K562 (cell line): ENCODE data around the gene TACC3. TPM values are rescaled to one million over a fixed set of nuclear protein-coding genes. Genes with fewer than 3 reads are reported as not detected.

Experiments
- ATAC-seq: fragments of 200-7000 bp; cut with Tn5 transposase; 3 replicates; pipeline ENCODE4 v1.9.1; 2020; ENCODE audit warnings: moderate library complexity
- BruUV-seq: library from RNA; stranded (reverse); fragments of 400-500 nt; replicated peaks from 2 replicates; lab custom pipeline; 2021; lab: Mats Ljungman, UMichigan
- CTCF ChIA-PET: fragments of 300-600 bp; formaldehyde crosslinking; extraction: SDS; loops from one replicate; lab custom pipeline; 2021; ENCODE audit warnings: low intra/inter-chr PET ratio; lab: Yijun Ruan, JAX
- POLR2A ChIA-PET: fragments of 300-600, 350-650 bp; sonication (Branson Sonifier 250); formaldehyde crosslinking; extraction: SDS; loops from one replicate; lab custom pipeline; 2021; ENCODE audit warnings: antibody characterized with exemption, inconsistent platforms; lab: Yijun Ruan, JAX
- DNase-seq, 4 experiments: peaks; one replicate each; pipeline versions ENCODE4 v3.0.0 to v3.0.0-alpha.2; 2011 to 2018; ENCODE audit warnings: low spot score in 3 of 4, mixed read lengths in 3 of 4; ENCODE audit errors: extremely low read depth in 1 of 4
- FAIRE-seq: peaks from 2 replicates; lab custom pipeline; 2011; peaks lifted over from hg19 to GRCh38; lab: Jason Lieb, UNC
- H2AFZ ChIP-seq: 2 replicates; pipeline ENCODE4 v1.6.0; 2011; ENCODE audit warnings: low read depth, low read length, control low read depth, inconsistent platforms
- H3K27ac ChIP-seq: fragments of 200-600 bp; 3 replicates; pipeline ENCODE4 v1.8.0; 2011; ENCODE audit warnings: low read depth, mild to moderate bottlenecking, control low read depth, inconsistent platforms, low read length, moderate library complexity, mixed read lengths; ENCODE audit errors: extremely low read depth
- H3K27me3 ChIP-seq, 2 experiments: fragments of 300-600 bp in 1 of 2; 2 replicates in 1 of 2; 3 replicates in 1 of 2; pipeline versions ENCODE4 v1.6.0 to v1.8.0; 2011; ENCODE audit warnings: inconsistent platforms in 2 of 2, low read length in 2 of 2, mild to moderate bottlenecking in 1 of 2, mixed read lengths in 1 of 2, moderate library complexity in 1 of 2; ENCODE audit not compliant: control insufficient read depth in 2 of 2, insufficient read depth in 2 of 2
- H3K36me3 ChIP-seq: fragments of 300-600 bp; 3 replicates; pipeline ENCODE4 v1.8.0; 2011; ENCODE audit warnings: mild to moderate bottlenecking, low read length, inconsistent platforms; ENCODE audit not compliant: control insufficient read depth, insufficient read depth
- H3K4me1 ChIP-seq, 2 experiments: fragments of 200-600 bp in 1 of 2; replicated peaks in 1 of 2; 2 replicates in 1 of 2; 3 replicates in 1 of 2; pipeline versions ENCODE4 v1.5.1 to v1.8.0; 2011; ENCODE audit warnings: inconsistent platforms in 2 of 2, low read length in 2 of 2, mild to moderate bottlenecking in 1 of 2, mixed read lengths in 1 of 2, moderate library complexity in 1 of 2; ENCODE audit not compliant: control insufficient read depth in 2 of 2, insufficient read depth in 2 of 2
- H3K4me2 ChIP-seq: 2 replicates; pipeline ENCODE4 v1.6.1; 2011; ENCODE audit warnings: low read length, control low read depth, inconsistent platforms, mixed read lengths; ENCODE audit not compliant: insufficient read depth
- H3K4me3 ChIP-seq: fragments of 200-600 bp; sonication (generic), shearing (Covaris generic); 2 replicates; pipeline ENCODE4 v1.5.1; 2016; ENCODE audit warnings: control low read depth, inconsistent platforms
- H3K79me2 ChIP-seq: fragments of 200-600 bp; 3 replicates; pipeline ENCODE4 v1.8.0; 2011; ENCODE audit warnings: low read length, inconsistent platforms; ENCODE audit not compliant: control insufficient read depth, insufficient read depth
- H3K9ac ChIP-seq, 2 experiments: 2 replicates each; pipeline versions ENCODE4 v1.6.0 to v1.6.1; 2011; ENCODE audit warnings: low read depth in 2 of 2, low read length in 2 of 2, control low read depth in 1 of 2, inconsistent platforms in 1 of 2, mild to moderate bottlenecking in 1 of 2, mixed read lengths in 1 of 2; ENCODE audit not compliant: insufficient read depth in 1 of 2
- H3K9me1 ChIP-seq: one replicate; pipeline ENCODE4 v1.6.0; 2011; ENCODE audit warnings: inconsistent platforms, mild to moderate bottlenecking, low read length, moderate library complexity; ENCODE audit not compliant: control insufficient read depth, insufficient read depth
- H3K9me3 ChIP-seq: replicated peaks from 2 replicates; pipeline ENCODE4 v1.5.1; 2011; ENCODE audit warnings: low read depth, low read length, inconsistent platforms; ENCODE audit not compliant: control insufficient read depth, insufficient read depth
- H4K20me1 ChIP-seq: replicated peaks from 2 replicates; pipeline ENCODE4 v1.6.1; 2011; ENCODE audit warnings: low read length, inconsistent platforms, mixed read lengths; ENCODE audit not compliant: control insufficient read depth, insufficient read depth
- GATA2 ChIP-seq: sonication (generic); formaldehyde crosslinking; IDR thresholded peaks from 2 replicates; pipeline ENCODE4 v1.4.0; 2020; ENCODE audit warnings: mild to moderate bottlenecking, missing genetic modification reagents
- NFIC ChIP-seq: fragments of 450-650 bp; IDR thresholded peaks from 2 replicates; pipeline ENCODE4 v1.6.1; 2017; ENCODE audit warnings: mild to moderate bottlenecking, inconsistent platforms
- POLR2A ChIP-seq: fragments of 450-650 bp; conservative IDR thresholded peaks from 2 replicates; pipeline ENCODE4 v1.6.1; 2016
- POLR2G ChIP-seq: fragments of 200-400 bp; formaldehyde crosslinking; IDR thresholded peaks from 2 replicates; pipeline ENCODE4 v1.6.1; 2017; ENCODE audit warnings: low read depth, mild to moderate bottlenecking, antibody characterized with exemption, low read length, moderate library complexity
- PRPF4 ChIP-seq: fragments of 200-400 bp; formaldehyde crosslinking; IDR thresholded peaks from one replicate; pipeline ENCODE4 v1.6.1; 2017; ENCODE audit warnings: low read length, low read depth, mild to moderate bottlenecking; ENCODE audit not compliant: insufficient read depth, poor library complexity, severe bottlenecking
- SMAD2 ChIP-seq: fragments of 150-350 bp; IDR thresholded peaks from 2 replicates; pipeline ENCODE4 v1.6.1; 2014; ENCODE audit warnings: low read depth, mild to moderate bottlenecking, low read length
- SMARCC2 ChIP-seq: fragments of 450-650 bp; IDR thresholded peaks from 2 replicates; pipeline ENCODE4 v1.6.1; 2017; ENCODE audit warnings: antibody characterized with exemption, moderate library complexity, mild to moderate bottlenecking, low read depth
- SUPT5H ChIP-seq: fragments of 450-650 bp; IDR thresholded peaks from 2 replicates; pipeline ENCODE4 v1.6.1; 2016
- TAF7 ChIP-seq: fragments of 450-650 bp; IDR thresholded peaks from 2 replicates; pipeline ENCODE4 v1.6.1; 2016; ENCODE audit warnings: missing genetic modification characterization, missing compliant biosample characterization
- THAP7 ChIP-seq: fragments of 250-450 bp; sonication (Bioruptor Pico); IDR thresholded peaks from 2 replicates; pipeline ENCODE4 v1.5.0; 2021
- WGBS: fragments of 100-300 bp; shearing (Covaris generic); methylation state at CpG from one replicate; pipeline ENCODE4 v1.1.6; 2016; ENCODE audit warnings: low coverage, mixed read lengths; ENCODE audit not compliant: insufficient coverage; ENCODE audit errors: missing lambda C conversion rate; 5-methylcytosine and 5-hydroxymethylcytosine counted together
- in situ Hi-C: fragments of 300-500 bp; cut with MboI; formaldehyde crosslinking; loops from 4 replicates; pipeline ENCODE4 v1.15.0; 2018; ENCODE audit warnings: inconsistent platforms, mixed read lengths
- intact Hi-C: fragments of 100-400 bp; cut with micrococcal nuclease; formaldehyde crosslinking; loops from 2 replicates; pipeline ENCODE4 v1.14.2; 2022
- polyA plus RNA-seq, 8 experiments: library from polyadenylated mRNA; depleted of rRNA in 4 of 8; stranded (reverse) in 5 of 8; unstranded in 3 of 8; fragments of >200 nt; fragmentation: Nextera tagmentation in 2 of 8; fragmentation: Illumina TruSeq in 1 of 8; extraction: Ambion mirVana in 2 of 8; extraction: Trizol in 1 of 8; gene quantifications; 2 replicates each; pipeline versions ENCODE4 v1.2.1 to v1.2.3, GENCODE V29; 2011 to 2014; ENCODE audit warnings: inconsistent platforms in 1 of 8, missing spikeins in 1 of 8
- total RNA-seq, 7 experiments: library from RNA; depleted of rRNA in 6 of 7; stranded (reverse); fragments of >200 nt in 6 of 7; fragmentation: Illumina TruSeq in 2 of 7; extraction: Trizol in 2 of 7; gene quantifications; 2 replicates each; pipeline versions ENCODE4 v1.2.1 to v1.2.3, GENCODE V29; 2011 to 2021; ENCODE audit warnings: low replicate concordance in 1 of 7

The TACC3 gene
- total and polyA plus RNA-seq, 9 of the 15 experiments (the other 6 are each of a cell fraction or from before 2014, with no cell fraction given), result 1.9 to 122 (median 55.6) TPM

- TF ChIP-seq THAP7 (CRISPR knock-in tag), result no peak
- no peak for TF ChIP-seq TAF7 (tag)
- no peak for TF ChIP-seq PRPF4
- no peak for TF ChIP-seq SMARCC2
Observed at GRCh38 chr4:1715002-1715758, 6.1 kb upstream of the TACC3 start (continued).

- no peak overlapping the region for H3K27ac ChIP-seq
- H3K36me3 ChIP-seq, result peaks cover 45% of the 10 kb centered on the region; the same call in 2 of the 3 replicates
- in situ Hi-C loops, result no loop called here
- no peak overlapping the region for H2AFZ ChIP-seq
- H3K9me3 ChIP-seq, result no peaks in the 10 kb centered on the region
- intact Hi-C loops, result no loop called here
- H3K4me1 ChIP-seq, result peaks cover 11 to 77% of the 10 kb centered on the region in 2 experiments; a peak in 4 of 5 replicates
- no TSS peak for BruUV-seq
- no peak overlapping the region for H3K4me2 ChIP-seq
- TF ChIP-seq GATA2 (CRISPR knock-in tag) (no peak), SUPT5H (0 out of 2 replicates have a peak, but pooled peaks have one; percentile 33), SMAD2 (no peak), NFIC (0 out of 2 replicates have a peak, but pooled peaks have one; percentile 17), POLR2G (peak; percentile 71), POLR2A (peak; percentile 50; the same call in 1 of the 2 replicates)
- TF ChIP-seq, all 486 proteins: peak for 4
- Histone ChIP-seq H4K20me1 (peaks cover 3% of the 10 kb centered on the region; the same call in 1 of the 2 replicates), H3K9ac (peak overlapping the region in 1 of 2 experiments; percentile 78; a peak in 2 of 4 replicates), H3K79me2 (peaks cover 89% of the 10 kb centered on the region), H3K4me3 (no peak overlapping the region), H3K27me3 (no peaks in the 10 kb centered on the region), H3K9me1 (no peaks in the 10 kb centered on the region)
- ATAC-seq, result no peak
- POLR2A ChIA-PET, result interaction anchor here (0.6 to 0.7 kb wide), 2 partner anchors 13 to 96 kb away, joined by 3 read pairs; no protein-coding TSS in a partner anchor
- WGBS, result 83% methylated on average over 13 of the region's 15 CpGs
- CTCF ChIA-PET, result no interaction called here
- no peak for DNase-seq
- no peak for FAIRE-seq
Observed at GRCh38 chr4:1716065-1716945, 5.0 kb upstream of the TACC3 start.
